ENCODE measurements around the gene THAP4.
"Not testable (repeated sequence)": the region's sequence is repeated elsewhere in the genome, so short reads cannot be mapped to it uniquely, and the experiment has no call there.

The THAP4 gene

DNA sequence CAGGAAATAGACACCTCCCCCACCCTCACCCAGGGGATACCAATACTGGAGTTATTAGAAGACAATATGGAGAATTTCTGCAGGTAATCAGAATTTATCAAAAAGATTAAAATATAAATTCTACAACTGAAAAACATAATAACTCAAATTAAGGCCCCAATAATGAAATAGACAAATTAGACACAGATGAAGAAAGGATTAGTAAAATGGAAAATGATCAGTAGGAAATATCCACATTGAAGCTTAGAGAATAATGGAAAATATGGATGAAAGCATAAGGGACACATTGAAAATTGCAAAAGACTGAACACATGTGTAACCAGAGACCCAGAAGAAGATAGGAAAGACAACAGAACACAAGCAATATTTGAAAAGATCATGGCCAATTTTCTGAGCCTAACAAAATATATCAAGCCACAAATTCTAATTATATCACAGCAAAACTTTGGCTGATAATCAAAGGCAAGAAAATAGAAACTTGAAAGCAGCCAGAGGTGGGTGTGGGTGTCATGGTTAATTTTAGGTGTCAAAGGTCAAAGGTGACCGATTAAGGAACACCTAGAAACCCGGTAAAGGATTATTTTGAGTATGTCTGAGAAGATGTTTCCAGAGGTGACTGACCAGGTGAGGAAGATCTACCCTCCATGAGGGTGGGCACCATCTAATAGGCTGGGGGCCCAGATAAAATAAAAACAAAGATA, 50.2 kb downstream of the THAP4 start:
- DNase-seq (ENCODE audit: low read depth in 3 of 3), result no peak

- DNase-seq (ENCODE audit: low read depth in 3 of 3), result no peak
Measured at GRCh38 chr2:241584436-241584835, 52.5 kb downstream of the THAP4 start.

DNA sequence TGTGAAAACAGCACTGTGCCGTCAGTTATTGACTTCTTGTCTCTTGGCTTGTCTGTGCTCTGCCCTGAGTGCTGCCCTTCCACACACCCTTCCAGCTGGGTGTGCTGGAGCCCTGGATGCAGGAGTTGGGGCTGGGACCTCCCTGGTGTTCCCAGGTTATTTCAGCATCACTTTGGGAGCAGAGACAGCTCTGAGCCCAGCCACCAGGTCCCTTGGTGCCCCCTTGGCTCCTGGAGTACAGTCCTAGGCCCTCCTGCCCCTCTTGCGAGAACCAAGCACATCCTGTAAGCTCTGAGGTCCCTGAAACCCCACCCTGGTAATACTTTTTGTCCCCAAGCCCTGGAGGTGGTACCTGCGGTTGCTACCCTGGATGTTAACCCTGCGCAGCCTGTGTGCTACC, 54.2 kb downstream of the THAP4 start:
- DNase-seq (ENCODE audit: low read depth in 3 of 3), result no peak

- DNase-seq (ENCODE audit: low read depth in 3 of 3), result no peak
Measured at GRCh38 chr2:241582328-241582727, 54.6 kb downstream of the THAP4 start.

DNA sequence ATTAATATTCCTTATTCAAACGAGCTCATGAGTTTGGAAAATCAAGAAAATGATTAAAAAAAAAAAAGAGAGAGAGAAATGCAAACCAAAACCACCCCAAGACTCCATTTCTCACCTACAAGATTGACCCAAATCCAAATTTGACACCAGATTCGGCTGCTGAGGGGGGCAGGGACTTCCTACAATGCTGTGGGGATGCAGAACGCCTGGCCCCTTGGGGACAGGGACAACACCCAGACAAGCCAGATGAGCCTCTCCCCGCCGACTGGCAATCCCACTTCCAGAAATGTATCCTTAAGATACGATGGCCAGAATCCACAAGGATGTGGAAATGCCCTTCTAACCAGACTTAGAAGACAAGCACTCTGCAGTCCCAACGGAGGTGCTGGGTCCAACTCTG, 57.7 kb downstream of the THAP4 start:
- DNase-seq (ENCODE audit: low read depth in 3 of 3), result no peak

- no peak for DNase-seq (ENCODE audit: low read depth in 3 of 3)
Measured at GRCh38 chr2:241577413-241578122, 59.4 kb downstream of the THAP4 start.

DNA sequence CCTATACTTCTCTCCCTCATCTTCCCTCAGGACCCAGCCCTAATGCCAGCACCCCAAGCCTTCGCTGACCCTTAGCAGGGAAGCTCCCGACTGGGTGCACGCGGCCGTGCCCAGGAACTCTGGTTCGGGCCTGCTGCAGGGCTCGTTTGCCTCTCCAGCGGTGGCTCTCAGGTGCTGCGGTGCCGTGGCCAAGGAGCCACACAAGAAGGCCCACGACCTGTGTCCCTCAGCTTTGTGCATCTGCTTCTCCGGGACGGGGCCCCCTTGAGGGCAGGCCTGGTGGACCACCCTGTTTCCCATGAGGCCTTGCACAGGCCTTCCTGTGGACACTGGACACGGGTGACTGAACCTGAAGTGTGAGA, 60.7 kb downstream of the THAP4 start:
- no peak for DNase-seq (ENCODE audit: low read depth in 3 of 3)

- DNase-seq (ENCODE audit: low read depth in 3 of 3), result no peak
Measured at GRCh38 chr2:241575624-241576292, 61.2 kb downstream of the THAP4 start.

DNA sequence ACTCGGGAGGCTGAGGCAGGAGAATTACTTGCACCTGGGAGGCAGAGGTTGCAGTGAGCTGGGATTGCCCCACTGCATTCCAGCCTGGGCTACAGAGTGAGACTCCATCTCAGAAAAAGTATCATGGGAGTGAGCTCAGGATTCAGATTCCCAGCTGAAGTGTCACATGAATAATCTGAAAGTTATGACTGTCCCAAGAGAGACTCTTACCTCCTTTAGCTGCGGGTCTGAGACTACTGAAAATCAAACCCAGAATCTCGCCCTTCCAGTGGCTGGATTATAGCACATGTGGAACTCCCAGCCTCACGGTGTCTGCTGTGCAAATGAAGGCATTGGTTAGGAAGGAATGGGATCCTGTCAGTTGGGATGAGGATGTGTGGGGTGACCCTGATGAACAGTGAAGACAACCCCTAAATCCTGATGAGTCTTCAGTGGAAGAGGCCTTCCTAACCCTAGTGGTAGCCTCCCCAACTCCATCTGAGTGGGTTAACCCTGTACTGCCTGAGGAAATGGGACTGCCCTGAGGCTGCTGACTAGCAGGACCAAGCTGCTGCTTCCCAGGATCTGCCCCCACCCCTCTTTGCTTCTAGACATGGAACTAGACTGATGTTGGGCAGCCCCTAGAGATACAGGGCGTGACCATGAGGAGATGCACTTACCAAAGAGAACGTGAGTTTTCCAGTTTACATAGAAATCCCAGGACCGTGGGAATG, 61.9 kb downstream of the THAP4 start:
- DNase-seq (ENCODE audit: low read depth in 3 of 3), result no peak

DNA sequence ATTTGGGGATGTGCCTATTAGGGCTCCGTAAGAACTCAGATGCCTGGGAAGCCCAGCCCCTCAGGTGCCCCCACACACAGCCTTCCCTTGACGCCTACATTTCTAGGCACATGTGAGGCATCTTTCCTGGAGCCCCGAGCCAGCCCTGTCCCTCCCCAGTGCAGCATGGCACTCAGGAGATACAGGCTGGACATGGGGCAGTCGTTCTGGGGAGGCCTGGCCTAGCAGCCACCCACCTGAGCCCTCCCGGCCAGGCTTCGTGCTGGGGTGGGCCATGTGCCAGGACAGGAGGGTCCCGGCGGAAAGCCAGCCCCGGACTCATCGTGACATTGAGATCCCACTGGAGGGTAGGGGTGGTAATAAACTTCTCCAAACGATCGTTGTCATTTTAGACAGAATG, 63.2 kb downstream of the THAP4 start:
- no peak for DNase-seq (ENCODE audit: low read depth in 3 of 3)

DNA sequence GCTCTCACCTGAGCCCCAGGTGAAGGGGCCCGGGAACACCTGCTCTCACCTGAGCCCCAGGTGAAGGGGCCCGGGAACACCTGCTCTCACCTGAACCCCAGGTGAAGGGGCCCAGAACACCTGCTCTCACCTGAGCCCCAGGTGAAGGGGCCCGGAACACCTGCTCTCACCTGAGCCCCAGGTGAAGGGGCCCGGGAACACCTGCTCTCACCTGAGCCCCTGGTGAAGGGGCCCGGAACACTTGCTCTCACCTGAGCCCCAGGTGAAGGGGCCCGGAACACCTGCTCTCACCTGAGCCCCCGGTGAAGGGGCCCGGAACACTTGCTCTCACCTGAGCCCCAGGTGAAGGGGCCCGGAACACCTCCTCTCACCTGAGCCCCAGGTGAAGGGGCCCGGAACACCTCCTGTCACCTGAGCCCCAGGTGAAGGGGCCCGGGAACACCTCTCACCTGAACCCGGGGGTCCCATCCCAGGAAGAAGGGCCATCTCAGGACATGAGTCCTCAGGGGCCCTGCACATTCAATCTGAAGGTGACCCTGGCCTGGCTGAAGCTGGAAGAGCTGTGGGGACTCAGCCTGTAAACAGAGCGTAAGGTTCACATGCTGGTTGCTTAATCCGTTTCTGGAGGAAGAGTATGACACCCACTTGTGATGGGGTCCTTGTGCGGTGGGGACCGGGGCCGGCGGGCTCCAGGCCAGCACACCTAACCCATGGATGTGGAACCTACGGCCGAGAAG, 63.9 kb downstream of the THAP4 start:
- DNase-seq (ENCODE audit: low read depth in 3 of 3), result not testable (repeated sequence)

DNA sequence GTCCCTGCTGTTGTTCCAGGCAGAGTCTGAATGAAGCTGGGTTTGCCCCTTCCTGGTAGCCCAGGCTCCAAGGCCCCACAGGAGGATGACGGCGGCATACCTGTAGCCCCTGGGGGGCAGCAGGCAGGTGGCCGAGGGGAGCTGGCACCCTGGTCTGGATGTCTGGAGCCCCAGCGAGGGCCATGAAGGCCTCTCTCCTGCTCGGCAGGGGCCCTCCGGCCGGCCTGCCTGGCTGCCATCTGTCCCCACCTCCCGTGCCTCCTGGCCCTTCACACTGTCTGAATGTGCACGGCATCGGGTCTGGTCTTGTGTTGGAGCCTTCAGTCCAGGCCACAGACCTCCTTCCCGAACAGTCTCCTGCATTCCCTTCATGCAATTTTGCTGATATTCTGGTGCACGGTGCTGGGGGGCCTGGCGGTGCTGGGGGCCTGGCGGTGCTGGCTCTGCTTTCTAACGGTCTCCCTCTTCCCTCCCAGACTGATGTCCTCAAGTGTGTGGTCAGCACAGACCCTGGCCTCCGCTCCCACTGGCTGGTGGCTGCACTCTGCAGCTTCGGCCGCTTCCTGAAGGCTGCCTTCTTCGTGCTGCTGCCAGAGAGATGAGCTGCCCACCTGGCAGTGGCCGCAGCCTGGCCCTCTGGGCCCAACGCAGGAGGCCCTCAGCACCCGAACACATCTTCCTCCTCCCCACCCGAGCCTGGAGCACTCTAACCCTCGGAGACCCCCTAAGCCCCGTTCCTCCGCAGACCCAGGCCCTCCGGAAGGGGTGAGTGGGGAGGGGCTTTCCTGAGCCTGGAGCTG, 64.9 kb downstream of the THAP4 start:
- no peak for DNase-seq (ENCODE audit: low read depth in 3 of 3)

GRCh38 chr2:241570961-241571581, 65.9 kb downstream of the THAP4 start:
- no peak for DNase-seq (ENCODE audit: low read depth in 3 of 3)

DNA sequence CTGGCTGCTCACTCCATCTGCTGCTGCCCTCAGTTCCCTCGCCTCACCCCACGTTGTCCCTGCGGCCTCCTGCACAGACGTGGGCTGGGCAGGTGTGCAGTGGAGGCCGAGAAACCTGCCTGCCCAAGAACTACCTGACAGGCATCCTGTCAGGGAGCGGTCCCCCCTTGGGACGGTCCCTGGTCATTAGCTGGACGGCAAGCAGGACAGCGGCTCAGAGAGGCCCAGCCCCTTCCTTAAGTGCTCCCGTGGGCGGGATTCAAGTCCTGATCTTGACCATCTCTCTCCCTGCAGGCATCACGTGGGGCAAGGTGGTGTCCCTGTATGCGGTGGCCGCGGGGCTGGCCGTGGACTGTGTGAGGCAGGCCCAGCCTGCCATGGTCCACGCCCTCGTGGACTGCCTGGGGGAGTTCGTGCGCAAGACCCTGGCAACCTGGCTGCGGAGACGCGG, 67.1 kb downstream of the THAP4 start:
- no peak for DNase-seq (ENCODE audit: low read depth in 3 of 3)

GRCh38 chr2:241568726-241569125, 68.2 kb downstream of the THAP4 start:
- DNase-seq (ENCODE audit: low read depth in 3 of 3), result no peak

- no peak for DNase-seq (ENCODE audit: low read depth in 3 of 3)
Measured at GRCh38 chr2:241567776-241568175, 69.2 kb downstream of the THAP4 start.

DNA sequence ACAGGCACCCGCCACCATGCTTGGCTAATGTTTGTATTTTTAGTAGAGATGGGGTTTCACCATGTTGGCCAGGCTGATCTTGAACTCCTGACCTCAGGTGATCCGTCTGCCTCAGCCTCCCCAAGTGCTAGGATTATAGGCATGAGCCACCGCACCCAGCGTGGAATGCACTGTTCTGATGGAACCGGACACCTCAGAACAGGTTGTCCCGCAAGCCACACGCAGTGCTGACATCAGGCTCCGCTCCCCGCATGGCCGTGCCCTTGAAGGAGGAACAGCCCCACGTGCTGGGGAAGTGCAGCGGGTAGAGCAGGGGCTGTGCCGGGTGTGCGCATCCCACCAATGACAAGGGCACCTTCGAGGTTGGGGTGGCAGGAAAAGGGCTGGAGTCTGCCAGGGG, 69.7 kb downstream of the THAP4 start:
- DNase-seq (ENCODE audit: low read depth in 3 of 3), result not testable (repeated sequence)

DNA sequence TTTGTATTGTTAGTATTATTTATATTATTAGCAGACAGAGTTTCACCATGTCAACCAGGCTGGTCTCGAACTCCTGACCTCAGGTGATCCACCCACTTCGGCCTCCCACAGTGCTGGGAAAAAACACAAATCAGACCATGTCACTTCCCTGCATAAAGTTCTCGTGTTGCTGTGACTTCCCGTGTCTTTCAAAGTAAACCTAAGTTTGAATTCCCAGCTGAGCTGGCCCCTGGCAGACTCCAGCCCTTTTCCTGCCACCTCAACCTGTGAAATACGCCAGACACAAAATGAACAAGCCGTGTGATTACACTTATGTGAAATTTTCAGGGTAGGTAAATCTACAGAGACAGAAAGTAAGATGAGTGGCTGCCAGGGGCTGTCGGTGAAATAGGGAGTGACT, 70.5 kb downstream of the THAP4 start:
- DNase-seq (ENCODE audit: low read depth in 3 of 3), result no peak

- not testable (repeated sequence) for DNase-seq (ENCODE audit: low read depth in 3 of 3)
Measured at GRCh38 chr2:241566021-241566420, 70.9 kb downstream of the THAP4 start.

DNA sequence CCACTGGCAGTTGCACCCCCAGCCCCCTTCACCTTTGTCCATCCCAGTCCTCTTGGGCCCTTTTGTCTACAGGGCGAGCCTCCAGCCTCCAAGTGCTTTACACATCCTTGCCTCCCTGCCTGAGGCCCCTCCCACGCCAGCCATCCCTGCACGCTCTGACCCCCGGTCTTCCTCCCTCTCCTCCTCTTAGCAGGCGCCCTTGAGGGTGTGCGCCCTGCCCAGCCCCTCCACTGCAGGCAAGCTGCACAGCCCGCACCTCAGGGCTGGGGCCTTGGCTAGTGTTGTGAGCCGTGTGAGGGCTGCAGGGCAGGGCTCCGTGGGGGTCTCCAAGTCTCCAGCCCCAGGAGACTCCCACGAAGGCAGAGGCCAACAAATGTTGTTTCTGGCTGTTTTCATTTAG, 71.5 kb downstream of the THAP4 start:
- no peak for DNase-seq (ENCODE audit: low read depth in 3 of 3)
